ENCODE data around the gene HENMT1.
"Not testable (repeated sequence)": the region's sequence is repeated elsewhere in the genome, so short reads cannot be mapped to it uniquely, and the experiment has no call there.

The HENMT1 gene

GRCh38 chr1:108661030-108661609, at the start of gene HENMT1:
Gene HENMT1 (minus strand): TSS chr1:108661093. CDS start chr1:108659884, 1,209 bp downstream.
- DNase-seq (ENCODE audit: low spot score) = peak; percentile 67

- no peak for DNase-seq (ENCODE audit: low spot score)
Observed at GRCh38 chr1:108708691-108709660, 48.1 kb upstream of the HENMT1 start.

GRCh38 chr1:108706643-108707042, 45.8 kb upstream of the HENMT1 start:
- no peak for DNase-seq (ENCODE audit: low spot score)

- peak; percentile 36 for DNase-seq (ENCODE audit: low spot score)
Observed at GRCh38 chr1:108704496-108704895, 43.6 kb upstream of the HENMT1 start.

- DNase-seq (ENCODE audit: low spot score) = no peak
Observed at GRCh38 chr1:108703939-108704338, 43.0 kb upstream of the HENMT1 start.

GRCh38 chr1:108702109-108702508, 41.2 kb upstream of the HENMT1 start:
- DNase-seq (ENCODE audit: low spot score) = not testable (repeated sequence)

GRCh38 chr1:108701176-108701849, 40.4 kb upstream of the HENMT1 start:
- no peak for DNase-seq (ENCODE audit: low spot score)

- DNase-seq (ENCODE audit: low spot score) = no peak
Observed at GRCh38 chr1:108699375-108700332, 38.8 kb upstream of the HENMT1 start.

GRCh38 chr1:108695535-108695934, 34.6 kb upstream of the HENMT1 start:
- no peak for DNase-seq (ENCODE audit: low spot score)

GRCh38 chr1:108692724-108693655, 32.1 kb upstream of the HENMT1 start:
- peak; percentile 83 for DNase-seq (ENCODE audit: low spot score)

GRCh38 chr1:108691942-108692723, 31.2 kb upstream of the HENMT1 start, which contains the start of gene PRPF38B:
Gene PRPF38B (plus strand): TSS chr1:108692310. CDS start chr1:108692592, 282 bp downstream.
- peak; percentile 91 for DNase-seq (ENCODE audit: low spot score)

GRCh38 chr1:108691128-108691941, 30.4 kb upstream of the HENMT1 start:
- DNase-seq (ENCODE audit: low spot score) = peak; percentile 20

GRCh38 chr1:108686614-108687313, 25.9 kb upstream of the HENMT1 start:
- no peak for DNase-seq (ENCODE audit: low spot score)

GRCh38 chr1:108685529-108685928, 24.6 kb upstream of the HENMT1 start:
- DNase-seq (ENCODE audit: low spot score) = no peak

GRCh38 chr1:108681701-108682100, 20.8 kb upstream of the HENMT1 start:
- DNase-seq (ENCODE audit: low spot score) = not testable (repeated sequence)

- DNase-seq (ENCODE audit: low spot score) = no peak
Observed at GRCh38 chr1:108679586-108680213, 18.8 kb upstream of the HENMT1 start.

- DNase-seq (ENCODE audit: low spot score) = no peak
Observed at GRCh38 chr1:108678706-108679105, 17.8 kb upstream of the HENMT1 start.

Measured in SW480 (cell line).